ENCODE measurements around the gene SARDH. TPM values are rescaled to one million over a fixed set of nuclear protein-coding genes. Genes with fewer than 3 reads are reported as not detected.
"Not testable (repeated sequence)": the region's sequence is repeated elsewhere in the genome, so short reads cannot be mapped to it uniquely, and the experiment has no call there.

The SARDH gene
- total RNA-seq, 2 experiments from 2014 or later = 17.7 to 18.5 TPM

- intact Hi-C loops (cut with DNase I, micrococcal nuclease) = no loop called here
- Histone ChIP-seq H3K36me3 (ENCODE audit: insufficient read depth, low read length) (no peaks in the 10 kb centered on the region), H3K9me3 (ENCODE audit: control insufficient read depth in 1 of 2, insufficient read depth in 1 of 2, low read length in 2 of 2) (peaks cover 6 to 8% of the 10 kb centered on the region in 2 experiments), H3K27me3 (ENCODE audit: control insufficient read depth in 1 of 2, insufficient read depth in 2 of 2, low read length in 2 of 2) (no peaks in the 10 kb centered on the region), H3K27ac (ENCODE audit: low read depth in 1 of 2, low read length in 2 of 2) (no peak overlapping the region), H3K4me1 (ENCODE audit: insufficient read depth, low read length) (peaks cover 5% of the 10 kb centered on the region), H3K4me3 (ENCODE audit: low read length) (no peak overlapping the region)
- DNase-seq (no peak), ATAC-seq (ENCODE audit: poor library complexity) (no peak)
- no peak overlapping the region for H3K27ac Mint-ChIP-seq
- H3K4me3 Mint-ChIP-seq = no peak overlapping the region
- H3K27me3 Mint-ChIP-seq = no peaks in the 10 kb centered on the region
- H3K4me1 Mint-ChIP-seq (ENCODE audit: low read depth) = peaks cover 12% of the 10 kb centered on the region
- ChIA-PET POLR2A (no interaction called here), CTCF (no interaction called here)
- H3K36me3 Mint-ChIP-seq (ENCODE audit: low read depth) = no peaks in the 10 kb centered on the region
- peaks cover 10% of the 10 kb centered on the region for H3K9me3 Mint-ChIP-seq
- no peak for TF ChIP-seq CTCF (IDR thresholded peaks at IDR 0.05)
Measured at GRCh38 chr9:133627341-133627740, 110.8 kb downstream of the SARDH start.

DNA sequence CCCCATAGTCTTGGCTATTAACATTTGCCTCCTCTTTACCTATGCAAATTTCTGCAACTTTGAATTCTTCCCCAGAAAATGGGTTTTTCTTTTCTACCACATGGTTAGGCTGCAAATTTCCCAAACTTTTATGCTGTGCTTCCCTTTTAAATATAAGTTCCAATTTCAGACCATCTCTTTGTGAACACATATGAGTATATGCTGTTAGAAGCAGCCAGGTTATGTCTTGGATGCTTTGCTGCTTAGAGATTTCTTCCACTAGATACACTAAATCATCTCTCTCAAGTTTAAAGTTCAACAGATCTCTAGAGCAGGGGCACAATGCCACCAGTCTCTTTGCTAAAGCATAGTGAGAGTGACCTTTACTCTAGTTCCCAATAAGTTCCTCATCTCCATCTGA, 112.1 kb downstream of the SARDH start:
- H3K4me1 ChIP-seq (ENCODE audit: insufficient read depth, low read length) = peaks cover 16% of the 10 kb centered on the region
- H3K4me3 Mint-ChIP-seq; POLR2A ChIA-PET; H3K27ac ChIP-seq (ENCODE audit: low read depth in 1 of 2, low read length in 2 of 2); intact Hi-C loops (cut with DNase I, micrococcal nuclease); H3K9me3 ChIP-seq (ENCODE audit: control insufficient read depth in 1 of 2, insufficient read depth in 1 of 2, low read length in 2 of 2); H3K27me3 Mint-ChIP-seq; H3K27ac Mint-ChIP-seq; ATAC-seq (ENCODE audit: poor library complexity); H3K27me3 ChIP-seq (ENCODE audit: control insufficient read depth in 1 of 2, insufficient read depth in 2 of 2, low read length in 2 of 2); H3K36me3 Mint-ChIP-seq (ENCODE audit: low read depth); DNase-seq; CTCF ChIA-PET; H3K36me3 ChIP-seq (ENCODE audit: insufficient read depth, low read length); H3K4me3 ChIP-seq (ENCODE audit: low read length): not testable (repeated sequence)
- peaks cover 10% of the 10 kb centered on the region for H3K9me3 Mint-ChIP-seq
- peaks cover 25% of the 10 kb centered on the region for H3K4me1 Mint-ChIP-seq (ENCODE audit: low read depth)

DNA sequence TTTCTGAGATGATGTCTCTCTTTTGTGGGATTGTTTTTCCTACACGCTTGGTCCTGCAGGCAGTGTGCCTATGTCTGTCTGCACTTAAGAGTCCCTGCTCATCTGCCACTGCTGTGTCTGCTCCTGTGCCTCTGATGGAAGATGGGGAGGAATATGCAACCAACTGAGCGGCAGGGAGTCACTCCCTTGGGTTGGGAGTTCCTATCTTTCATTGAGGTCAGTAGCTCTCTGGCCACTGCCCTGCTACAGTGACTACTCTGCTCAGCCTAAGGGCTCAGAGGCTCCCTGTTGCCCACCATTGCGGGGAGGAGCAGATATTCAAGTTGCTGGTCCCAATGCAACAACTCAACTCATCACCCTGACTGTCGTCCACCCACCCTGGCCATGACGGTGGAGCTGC, 115.6 kb downstream of the SARDH start:
- peaks cover 56% of the 10 kb centered on the region for H3K4me1 Mint-ChIP-seq (ENCODE audit: low read depth)
- H3K4me3 Mint-ChIP-seq = no peak overlapping the region
- intact Hi-C loops (cut with DNase I, micrococcal nuclease) = no loop called here
- Histone ChIP-seq H3K4me1 (ENCODE audit: insufficient read depth, low read length) (peaks cover 32% of the 10 kb centered on the region), H3K4me3 (ENCODE audit: low read length) (no peak overlapping the region), H3K27me3 (ENCODE audit: control insufficient read depth in 1 of 2, insufficient read depth in 2 of 2, low read length in 2 of 2) (no peaks in the 10 kb centered on the region), H3K9me3 (ENCODE audit: control insufficient read depth in 1 of 2, insufficient read depth in 1 of 2, low read length in 2 of 2) (peaks cover 6 to 8% of the 10 kb centered on the region in 2 experiments), H3K36me3 (ENCODE audit: insufficient read depth, low read length) (no peaks in the 10 kb centered on the region), H3K27ac (ENCODE audit: low read depth in 1 of 2, low read length in 2 of 2) (no peak overlapping the region)
- H3K27ac Mint-ChIP-seq = no peak overlapping the region
- H3K36me3 Mint-ChIP-seq (ENCODE audit: low read depth) = no peaks in the 10 kb centered on the region
- no peaks in the 10 kb centered on the region for H3K27me3 Mint-ChIP-seq
- DNase-seq (no peak), ATAC-seq (ENCODE audit: poor library complexity) (no peak)
- CTCF ChIA-PET = no interaction called here
- POLR2A ChIA-PET = no interaction called here
- TF ChIP-seq CTCF (IDR thresholded peaks at IDR 0.05) = no peak
- H3K9me3 Mint-ChIP-seq = peaks cover 10% of the 10 kb centered on the region

GRCh38 chr9:133621725-133622267, 116.4 kb downstream of the SARDH start:
- Mint-ChIP-seq H3K27ac (no peak overlapping the region), H3K9me3 (peaks cover 7% of the 10 kb centered on the region), H3K4me1 (ENCODE audit: low read depth) (peaks cover 56% of the 10 kb centered on the region), H3K27me3 (no peaks in the 10 kb centered on the region), H3K4me3 (no peak overlapping the region), H3K36me3 (ENCODE audit: low read depth) (no peaks in the 10 kb centered on the region)
- H3K36me3 ChIP-seq (ENCODE audit: insufficient read depth, low read length) = no peaks in the 10 kb centered on the region
- no peak overlapping the region for H3K4me3 ChIP-seq (ENCODE audit: low read length)
- POLR2A ChIA-PET = no interaction called here
- no peaks in the 10 kb centered on the region for H3K27me3 ChIP-seq (ENCODE audit: control insufficient read depth in 1 of 2, insufficient read depth in 2 of 2, low read length in 2 of 2)
- TF ChIP-seq CTCF (IDR thresholded peaks at IDR 0.05) = no peak
- H3K4me1 ChIP-seq (ENCODE audit: insufficient read depth, low read length) = peaks cover 32% of the 10 kb centered on the region
- DNase-seq (no peak), ATAC-seq (ENCODE audit: poor library complexity) (no peak)
- peaks cover 6 to 8% of the 10 kb centered on the region in 2 experiments for H3K9me3 ChIP-seq (ENCODE audit: control insufficient read depth in 1 of 2, insufficient read depth in 1 of 2, low read length in 2 of 2)
- CTCF ChIA-PET = no interaction called here
- intact Hi-C loops (cut with DNase I, micrococcal nuclease) = no loop called here
- H3K27ac ChIP-seq (ENCODE audit: low read depth in 1 of 2, low read length in 2 of 2) = no peak overlapping the region

Data from CD4-positive, alpha-beta T cell (primary cell).